Tibial nerve (tissue), 4 donors: ENCODE measurements around the gene IGF2BP3. TPM values are rescaled to one million over a fixed set of nuclear protein-coding genes. Genes with fewer than 3 reads are reported as not detected.

Source experiments
- DNase-seq, 2 donors: peaks; one replicate each; pipeline ENCODE4 v3.0.0-alpha.2; 2019; ENCODE audit warnings: low spot score in 2 of 2
- H3K27ac ChIP-seq, 4 donors: fragments of 200-600 bp; sonication (generic) in 3 of 4; one replicate each; pipeline ENCODE4 v1.5.1; 2017 to 2019; ENCODE audit warnings: mild to moderate bottlenecking in 1 of 4
- H3K27me3 ChIP-seq, 2 donors: fragments of 200-600 bp; sonication (generic) in 1 of 2; one replicate each; pipeline versions ENCODE4 v1.5.1 to v1.6.0; 2017 to 2019
- H3K36me3 ChIP-seq, 3 donors: fragments of 200-600 bp; sonication (generic); one replicate each; pipeline ENCODE4 v1.5.1; 2018 to 2019
- H3K4me1 ChIP-seq, 4 donors: fragments of 200-600 bp; sonication (generic) in 3 of 4; one replicate each; pipeline ENCODE4 v1.5.1; 2017 to 2019
- H3K4me3 ChIP-seq, 4 donors: fragments of 200-600 bp; sonication (generic) in 3 of 4; one replicate each; pipeline ENCODE4 v1.5.1; 2017 to 2019; ENCODE audit warnings: mild to moderate bottlenecking in 1 of 4, moderate library complexity in 1 of 4
- H3K9me3 ChIP-seq, 4 donors: fragments of 200-600 bp; sonication (generic) in 3 of 4; one replicate each; pipeline ENCODE4 v1.5.1; 2017 to 2019
- CTCF ChIP-seq, 5 experiments: fragments of 200-600 bp in 3 of 5; fragments of 450-650 bp in 2 of 5; sonication (generic) in 3 of 5; IDR thresholded peaks; one replicate each; pipeline ENCODE4 v1.5.1; 2016 to 2019; ENCODE audit warnings: antibody characterized with exemption in 5 of 5, mild to moderate bottlenecking in 3 of 5, moderate library complexity in 2 of 5
- EP300 ChIP-seq, 2 donors: sonication (generic); formaldehyde crosslinking; IDR thresholded peaks; one replicate each; pipeline ENCODE4 v1.6.1; 2017; ENCODE audit warnings: antibody characterized with exemption in 2 of 2, mild to moderate bottlenecking in 1 of 2
- POLR2A ChIP-seq, 2 donors: fragments of 450-650 bp; IDR thresholded peaks; one replicate each; pipeline ENCODE4 v1.6.1; 2017; ENCODE audit warnings: antibody characterized with exemption in 2 of 2, mild to moderate bottlenecking in 2 of 2, moderate library complexity in 2 of 2
- WGBS, 2 donors: methylation state at CpG; one replicate each; pipeline ENCODE4 v1.1.5; 2018; 5-methylcytosine and 5-hydroxymethylcytosine counted together
- total RNA-seq, 4 donors: library from RNA; depleted of rRNA; stranded (reverse); fragments of >200 nt; gene quantifications; one replicate each; pipeline ENCODE4 v1.1.0, GENCODE V29; 2016

The IGF2BP3 gene
- total RNA-seq, 4 donors from 2014 or later: 0.21 to 0.90 (median 0.59) TPM; not detected in 1

- Histone ChIP-seq H3K27me3 (peaks cover 21 to 99% of the 10 kb centered on the region in 2 donors), H3K27ac (no peak overlapping the region), H3K4me3 (peak overlapping the region in 1 of 4 donors; percentile 47), H3K36me3 (no peaks in the 10 kb centered on the region), H3K4me1 (peaks cover 0 to 34% (median 22%) of the 10 kb centered on the region in 4 donors), H3K9me3 (no peaks in the 10 kb centered on the region)
- DNase-seq: no peak
- 5 to 6% methylated on average over 15 of the region's 15 CpGs for WGBS, 2 donors
- no peak for TF ChIP-seq CTCF (IDR thresholded peaks at IDR 0.05)
- TF ChIP-seq EP300 (IDR thresholded peaks at IDR 0.05): peak in 1 of 2 donors; percentile 78
- TF ChIP-seq POLR2A (IDR thresholded peaks at IDR 0.05): no peak
Observed at GRCh38 chr7:23474829-23475575, 4.7 kb upstream of the IGF2BP3 start.

DNA sequence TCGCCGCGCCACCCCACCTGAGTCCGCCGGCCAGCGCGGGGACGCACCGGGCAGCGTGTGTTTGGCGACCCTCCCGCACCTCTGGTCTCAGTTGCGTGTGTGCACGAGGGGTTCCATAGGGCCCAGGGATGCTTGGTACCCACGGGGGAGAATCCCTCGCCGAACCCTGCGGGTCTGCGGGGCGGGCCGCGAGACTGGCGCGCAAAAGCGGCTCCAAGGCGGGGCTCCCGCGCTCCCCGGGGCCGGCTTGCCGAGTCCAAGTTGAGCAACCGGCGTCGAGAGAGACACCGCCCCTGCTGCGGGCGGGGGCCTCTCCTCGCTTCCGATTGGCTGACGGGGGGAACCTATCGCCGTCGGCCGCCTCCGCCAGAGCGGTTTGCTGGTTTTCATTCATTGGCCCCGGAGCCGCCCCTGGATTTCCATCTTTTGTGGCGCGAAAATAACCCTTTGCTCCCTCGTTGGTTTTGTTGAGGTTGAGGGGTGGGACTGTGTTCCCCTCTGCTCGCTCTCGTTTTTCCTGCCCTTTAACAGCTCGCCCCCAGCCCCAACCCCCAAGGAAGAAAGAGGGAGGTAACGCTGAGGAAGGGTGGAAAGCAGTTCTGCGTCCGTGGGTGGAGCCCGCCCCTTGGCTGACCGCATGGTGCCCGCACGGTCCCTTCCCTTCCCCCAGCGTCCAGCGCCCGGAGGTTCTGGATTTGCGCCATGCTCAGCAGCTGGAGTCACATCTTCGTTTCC lies 4.0 kb upstream of the IGF2BP3 start:
- WGBS, 2 donors: 1 to 2% methylated on average over 30 to 62 of the region's 66 CpGs
- Histone ChIP-seq H3K4me3 (peak overlapping the region in 3 of 4 donors; percentile 7 to 47 (median 10)), H3K4me1 (peaks cover 0 to 41% (median 25%) of the 10 kb centered on the region in 4 donors), H3K36me3 (no peaks in the 10 kb centered on the region), H3K9me3 (no peaks in the 10 kb centered on the region), H3K27ac (no peak overlapping the region), H3K27me3 (peaks cover 21 to 99% of the 10 kb centered on the region in 2 donors)
- peak in 1 of 2 donors; percentile 46 for DNase-seq
- no peak for TF ChIP-seq POLR2A (IDR thresholded peaks at IDR 0.05)
- no peak for TF ChIP-seq CTCF (IDR thresholded peaks at IDR 0.05)
- peak in 1 of 2 donors; percentile 18 for TF ChIP-seq EP300 (IDR thresholded peaks at IDR 0.05)

GRCh38 chr7:23473844-23474093 lies 3.5 kb upstream of the IGF2BP3 start:
- WGBS, 2 donors: 2 to 3% methylated on average over 14 to 18 of the region's 23 CpGs
- H3K27me3 ChIP-seq: peaks cover 21 to 99% of the 10 kb centered on the region in 2 donors

DNA sequence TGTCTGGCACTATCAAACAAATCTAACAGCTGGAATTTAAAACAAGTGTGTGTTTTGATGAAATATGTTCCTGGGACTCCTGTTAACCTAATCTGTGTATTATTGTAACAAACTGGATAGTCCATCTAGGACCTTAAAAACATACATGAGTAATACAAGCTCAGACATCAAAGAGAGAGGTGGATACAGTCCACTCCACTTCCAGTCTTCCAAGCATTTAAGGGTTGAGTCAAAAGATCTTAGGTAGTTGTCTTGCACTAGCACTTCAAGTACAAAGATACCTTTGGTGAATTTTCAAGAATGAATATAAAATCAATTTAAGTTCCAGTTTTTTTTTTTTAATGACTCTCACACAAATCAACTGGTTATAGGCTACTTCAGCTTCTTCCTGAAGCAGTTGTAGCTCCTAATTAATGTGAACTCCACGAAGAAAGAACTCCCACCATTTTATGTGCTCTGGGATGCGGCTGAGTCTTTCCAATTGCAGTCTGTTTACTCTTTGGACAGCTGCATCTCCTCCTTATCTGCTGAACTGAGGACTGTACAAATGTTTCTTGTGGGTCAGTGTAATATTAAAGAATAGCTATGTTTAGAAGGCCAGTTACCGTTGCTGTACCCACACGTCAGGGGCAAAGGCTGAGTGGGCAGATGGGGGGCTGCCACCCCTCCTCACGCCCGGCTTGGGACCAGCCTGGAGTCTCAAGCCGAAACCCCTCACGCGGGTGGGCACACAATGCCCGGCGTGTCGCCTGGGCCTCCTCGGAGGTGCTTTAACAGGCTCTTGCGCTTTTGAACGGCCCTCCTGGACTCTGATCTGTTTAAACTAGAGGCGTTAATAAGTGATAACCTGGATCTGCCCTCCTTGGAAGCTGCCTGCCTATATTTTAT lies 2.9 kb upstream of the IGF2BP3 start:
- H3K36me3 ChIP-seq: no peaks in the 10 kb centered on the region
- H3K27ac ChIP-seq: no peak overlapping the region
- TF ChIP-seq POLR2A (IDR thresholded peaks at IDR 0.05) (no peak), CTCF (IDR thresholded peaks at IDR 0.05) (no peak), EP300 (IDR thresholded peaks at IDR 0.05) (no peak)
- H3K4me3 ChIP-seq: peak overlapping the region in 1 of 4 donors; percentile 47
- H3K9me3 ChIP-seq: no peaks in the 10 kb centered on the region
- no peak for DNase-seq
- peaks cover 0 to 52% (median 36%) of the 10 kb centered on the region in 4 donors for H3K4me1 ChIP-seq
- peaks cover 24 to 99% of the 10 kb centered on the region in 2 donors for H3K27me3 ChIP-seq
- 21 to 26% methylated on average over 14 to 16 of the region's 16 CpGs for WGBS, 2 donors

More at GRCh38 chr7:23473844-23474093, 3.5 kb upstream of the IGF2BP3 start:
- no peak for DNase-seq
- H3K4me1 ChIP-seq: peaks cover 0 to 46% (median 30%) of the 10 kb centered on the region in 4 donors
- no peak overlapping the region for H3K27ac ChIP-seq
- no peaks in the 10 kb centered on the region for H3K36me3 ChIP-seq
- no peaks in the 10 kb centered on the region for H3K9me3 ChIP-seq
- TF ChIP-seq EP300 (IDR thresholded peaks at IDR 0.05) (no peak), POLR2A (IDR thresholded peaks at IDR 0.05) (no peak), CTCF (IDR thresholded peaks at IDR 0.05) (no peak)
- peak overlapping the region in 3 of 4 donors; percentile 7 to 47 (median 10) for H3K4me3 ChIP-seq
